K562 (cell line): ENCODE results near the gene PRDM12. TPM values are rescaled to one million over a fixed set of nuclear protein-coding genes. Genes with fewer than 3 reads are reported as not detected.

Experiments used
- ARID3A ChIP-seq: IDR thresholded peaks from 2 replicates; pipeline ENCODE4 v1.6.1; 2012; ENCODE audit warnings: low read depth, low read length, improper control_type of control experiment, borderline replicate concordance
- CCNT2 ChIP-seq: IDR thresholded peaks from 2 replicates; pipeline ENCODE4 v1.6.1; 2011; ENCODE audit warnings: borderline replicate concordance, low read depth, mild to moderate bottlenecking, moderate library complexity, mixed read lengths, low read length; ENCODE audit not compliant: insufficient read length; ENCODE audit errors: extremely low read depth
- CTCF ChIP-seq, 3 experiments: IDR thresholded peaks in 2 of 3; conservative IDR thresholded peaks in 1 of 3; 2 replicates each; pipeline ENCODE4 v1.5.1; 2011 to 2012; ENCODE audit warnings: low read length in 3 of 3, mild to moderate bottlenecking in 3 of 3, control low read depth in 2 of 3, improper control_type of control experiment in 1 of 3, inconsistent platforms in 1 of 3, low read depth in 1 of 3, mixed read lengths in 1 of 3, moderate library complexity in 1 of 3; ENCODE audit not compliant: insufficient read depth in 2 of 3
- POLR2A ChIP-seq: fragments of 450-650 bp; conservative IDR thresholded peaks from 2 replicates; pipeline ENCODE4 v1.6.1; 2016
- POLR2AphosphoS5 ChIP-seq: IDR thresholded peaks from 2 replicates; pipeline ENCODE4 v1.6.1; 2011; ENCODE audit warnings: mild to moderate bottlenecking, low read depth, low read length, moderate library complexity; ENCODE audit not compliant: control insufficient read depth, insufficient read depth
- SPI1 ChIP-seq: IDR thresholded peaks from 2 replicates; pipeline ENCODE4 v1.6.1; 2011; ENCODE audit warnings: low read depth, low read length, control low read depth, borderline replicate concordance
- YBX1 ChIP-seq: fragments of 450-650 bp; IDR thresholded peaks from 2 replicates; pipeline ENCODE4 v1.7.1; 2016; ENCODE audit warnings: mild to moderate bottlenecking
- ZC3H4 ChIP-seq: sonication (generic); formaldehyde crosslinking; IDR thresholded peaks from 2 replicates; pipeline ENCODE4 v1.9.0; 2021; ENCODE audit warnings: missing genetic modification reagents, borderline replicate concordance
- ZFPM2 ChIP-seq: fragments of 250-450 bp; sonication (Bioruptor Pico); IDR thresholded peaks from 2 replicates; pipeline ENCODE4 v1.5.1; 2022; ENCODE audit warnings: mild to moderate bottlenecking
- polyA plus RNA-seq, 8 experiments: library from polyadenylated mRNA; depleted of rRNA in 4 of 8; stranded (reverse) in 5 of 8; unstranded in 3 of 8; fragments of >200 nt; fragmentation: Nextera tagmentation in 2 of 8; fragmentation: Illumina TruSeq in 1 of 8; extraction: Ambion mirVana in 2 of 8; extraction: Trizol in 1 of 8; gene quantifications; 2 replicates each; pipeline versions ENCODE4 v1.2.1 to v1.2.3, GENCODE V29; 2011 to 2014; ENCODE audit warnings: inconsistent platforms in 1 of 8, missing spikeins in 1 of 8
- total RNA-seq, 7 experiments: library from RNA; depleted of rRNA in 6 of 7; stranded (reverse); fragments of >200 nt in 6 of 7; fragmentation: Illumina TruSeq in 2 of 7; extraction: Trizol in 2 of 7; gene quantifications; 2 replicates each; pipeline versions ENCODE4 v1.2.1 to v1.2.3, GENCODE V29; 2011 to 2021; ENCODE audit warnings: low replicate concordance in 1 of 7

PRDM12 gene
- total and polyA plus RNA-seq, 9 of the 15 experiments (the other 6 are each of a cell fraction or from before 2014, with no cell fraction given): 0.04 to 0.22 (median 0.07) TPM; not detected in 3

GRCh38 chr9:130712564-130713285, 48.3 kb downstream of the PRDM12 start (continued):
- no peak for TF ChIP-seq ARID3A
- no peak for TF ChIP-seq CTCF (IDR thresholded peaks at IDR 0.05 in 2 of 3, conservative IDR thresholded peaks at IDR 0.05 in 1 of 3; ENCODE audit: insufficient read depth in 2 of 3, low read depth in 1 of 3, low read length in 3 of 3)
- no peak for TF ChIP-seq ZC3H4 (CRISPR knock-in tag)
- peak; percentile 77 for TF ChIP-seq CCNT2
- TF ChIP-seq YBX1: no peak
- peak; percentile 58; the same call in 1 of the 2 replicates for TF ChIP-seq POLR2AphosphoS5
- no peak for TF ChIP-seq SPI1
- peak; percentile 81 for TF ChIP-seq POLR2A
- TF ChIP-seq ZFPM2 (CRISPR knock-in tag): no peak
